Upper lobe of right lung (tissue), 1 donor: ENCODE measurements around the gene GLO1. TPM values are rescaled to one million over a fixed set of nuclear protein-coding genes. Genes with fewer than 3 reads are reported as not detected.

Source experiments
- ATAC-seq: fragments of 200-7000 bp; cut with Tn5 transposase; one replicate; pipeline ENCODE4 v1.9.1; 2020; ENCODE audit warnings: mild to moderate bottlenecking, moderate library complexity
- DNase-seq: peaks from one replicate; pipeline ENCODE4 v3.0.0-alpha.2; 2020
- H3K27ac ChIP-seq: fragments of 200-600 bp; one replicate; pipeline ENCODE4 v1.8.0; 2022
- H3K27me3 ChIP-seq: fragments of 200-600 bp; one replicate; pipeline ENCODE4 v1.8.0; 2022; ENCODE audit warnings: mild to moderate bottlenecking
- H3K36me3 ChIP-seq: fragments of 200-600 bp; one replicate; pipeline ENCODE4 v1.8.0; 2022
- H3K4me1 ChIP-seq: fragments of 200-600 bp; one replicate; pipeline ENCODE4 v1.8.0; 2022
- H3K4me3 ChIP-seq: fragments of 200-600 bp; one replicate; pipeline ENCODE4 v1.8.0; 2022; ENCODE audit warnings: mild to moderate bottlenecking
- H3K9me3 ChIP-seq: fragments of 200-600 bp; one replicate; pipeline ENCODE4 v1.8.0; 2022
- intact Hi-C: fragments of 100-400 bp; cut with DNase I; formaldehyde crosslinking; loops from one replicate; pipeline ENCODE4 v1.11.0; 2022
- total RNA-seq: library from RNA; stranded (reverse); fragmentation: NEBNext Ultra II Directional; extraction: Animal tissue kit (Norgen Biotek cat#: 25700); gene quantifications from one replicate; pipeline ENCODE4 v1.2.1, GENCODE V29; 2021
- TF ChIP-seq, protein P1 (sequence below): fragments of 200-600 bp; IDR thresholded peaks from one replicate; pipeline ENCODE4 v1.8.0; 2022; ENCODE audit warnings: antibody characterized with exemption
- donor health status: DM: no; HTN: yes; CAD: no; lungs with severe emphysema.

The GLO1 gene
- total RNA-seq, 1 donor from 2014 or later: 91.4 TPM

DNA sequence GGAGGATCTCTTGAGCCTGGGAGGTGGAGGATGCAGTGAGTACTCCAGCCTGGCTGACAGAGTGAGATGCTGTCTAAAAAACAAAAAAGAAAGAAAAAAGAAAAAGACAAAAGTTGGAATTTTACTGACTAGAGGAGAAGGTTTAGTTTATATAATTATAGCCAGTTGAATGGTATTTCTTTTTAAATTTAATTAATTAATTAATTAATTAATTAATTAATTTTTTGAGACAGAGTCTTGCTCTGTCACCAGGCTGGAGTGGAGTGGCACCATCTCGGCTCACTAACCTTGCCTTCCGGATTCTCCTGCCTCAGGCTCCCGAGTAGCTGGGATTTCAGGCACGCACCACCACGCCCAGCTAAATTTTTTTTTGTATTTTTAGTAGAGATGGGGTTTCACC, 20.8 kb upstream of the GLO1 start:
- Histone ChIP-seq H3K27ac (no peak overlapping the region), H3K9me3 (no peaks in the 10 kb centered on the region), H3K27me3 (no peaks in the 10 kb centered on the region), H3K4me3 (no peak overlapping the region), H3K36me3 (no peaks in the 10 kb centered on the region), H3K4me1 (no peaks in the 10 kb centered on the region)
- ATAC-seq: no peak
- intact Hi-C loops: no loop called here
- DNase-seq: no peak
- TF ChIP-seq, protein P1, sequence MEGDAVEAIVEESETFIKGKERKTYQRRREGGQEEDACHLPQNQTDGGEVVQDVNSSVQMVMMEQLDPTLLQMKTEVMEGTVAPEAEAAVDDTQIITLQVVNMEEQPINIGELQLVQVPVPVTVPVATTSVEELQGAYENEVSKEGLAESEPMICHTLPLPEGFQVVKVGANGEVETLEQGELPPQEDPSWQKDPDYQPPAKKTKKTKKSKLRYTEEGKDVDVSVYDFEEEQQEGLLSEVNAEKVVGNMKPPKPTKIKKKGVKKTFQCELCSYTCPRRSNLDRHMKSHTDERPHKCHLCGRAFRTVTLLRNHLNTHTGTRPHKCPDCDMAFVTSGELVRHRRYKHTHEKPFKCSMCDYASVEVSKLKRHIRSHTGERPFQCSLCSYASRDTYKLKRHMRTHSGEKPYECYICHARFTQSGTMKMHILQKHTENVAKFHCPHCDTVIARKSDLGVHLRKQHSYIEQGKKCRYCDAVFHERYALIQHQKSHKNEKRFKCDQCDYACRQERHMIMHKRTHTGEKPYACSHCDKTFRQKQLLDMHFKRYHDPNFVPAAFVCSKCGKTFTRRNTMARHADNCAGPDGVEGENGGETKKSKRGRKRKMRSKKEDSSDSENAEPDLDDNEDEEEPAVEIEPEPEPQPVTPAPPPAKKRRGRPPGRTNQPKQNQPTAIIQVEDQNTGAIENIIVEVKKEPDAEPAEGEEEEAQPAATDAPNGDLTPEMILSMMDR: no peak

- no peaks in the 10 kb centered on the region for H3K36me3 ChIP-seq
- intact Hi-C loops: no loop called here
- no peaks in the 10 kb centered on the region for H3K4me1 ChIP-seq
- no peak for ATAC-seq
- DNase-seq: no peak
- H3K4me3 ChIP-seq: no peak overlapping the region
- no peak overlapping the region for H3K27ac ChIP-seq
- H3K9me3 ChIP-seq: no peaks in the 10 kb centered on the region
- no peaks in the 10 kb centered on the region for H3K27me3 ChIP-seq
- TF ChIP-seq, protein P1: no peak
Measured at GRCh38 chr6:38722727-38723334, 19.9 kb upstream of the GLO1 start.

DNA sequence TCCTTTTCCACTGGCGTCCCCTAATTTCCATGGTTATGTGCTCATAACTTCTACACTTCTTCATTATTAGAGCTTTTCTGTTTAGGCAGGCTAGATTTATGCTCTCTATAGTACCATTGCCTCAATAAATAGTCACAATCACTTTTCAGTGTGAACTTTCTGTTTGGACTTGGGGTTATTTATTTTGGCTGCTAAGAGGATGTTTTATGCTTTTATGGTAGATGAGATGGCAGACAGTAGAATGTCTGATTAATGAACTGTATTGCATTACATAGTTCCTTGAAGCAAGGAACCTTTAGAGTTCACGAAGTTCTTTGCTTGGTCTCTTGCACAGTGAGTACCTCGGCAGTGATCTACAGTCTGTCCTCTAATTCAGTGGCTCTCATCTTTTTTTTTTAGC, 19.1 kb upstream of the GLO1 start:
- intact Hi-C loops: no loop called here
- Histone ChIP-seq H3K27ac (no peak overlapping the region), H3K4me3 (no peak overlapping the region), H3K36me3 (no peaks in the 10 kb centered on the region), H3K9me3 (no peaks in the 10 kb centered on the region), H3K27me3 (no peaks in the 10 kb centered on the region), H3K4me1 (no peaks in the 10 kb centered on the region)
- ATAC-seq (no peak), DNase-seq (no peak)
- TF ChIP-seq, protein P1: no peak

GRCh38 chr6:38720295-38720694, 17.4 kb upstream of the GLO1 start:
- Histone ChIP-seq H3K9me3 (no peaks in the 10 kb centered on the region), H3K4me1 (no peaks in the 10 kb centered on the region), H3K27ac (no peak overlapping the region), H3K36me3 (no peaks in the 10 kb centered on the region), H3K27me3 (peaks cover 4% of the 10 kb centered on the region), H3K4me3 (no peak overlapping the region)
- DNase-seq: no peak
- intact Hi-C loops: no loop called here
- ATAC-seq: no peak
- TF ChIP-seq, protein P1: peak; percentile 8

DNA sequence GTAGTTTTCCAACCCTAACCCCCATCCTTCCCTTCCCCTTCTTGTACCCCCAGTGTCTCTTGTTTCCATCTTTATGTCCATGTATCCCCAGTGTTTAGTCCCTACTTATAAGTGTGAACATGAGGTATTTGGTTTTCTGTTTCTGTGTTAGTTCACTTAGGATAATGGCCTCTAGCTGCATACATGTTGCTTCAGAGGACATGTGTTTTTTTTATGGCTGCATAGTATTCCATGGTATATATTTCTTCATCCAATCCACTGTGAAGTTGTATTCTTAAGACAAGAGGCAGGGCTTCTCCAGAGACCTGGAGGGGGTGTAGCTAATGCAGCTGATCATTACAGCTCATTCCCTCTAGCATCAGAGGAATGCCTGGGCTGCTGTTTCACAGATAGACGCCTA, 16.4 kb upstream of the GLO1 start:
- Histone ChIP-seq H3K27me3 (peaks cover 4% of the 10 kb centered on the region), H3K4me1 (peaks cover 3% of the 10 kb centered on the region), H3K9me3 (no peaks in the 10 kb centered on the region), H3K4me3 (no peak overlapping the region), H3K27ac (no peak overlapping the region), H3K36me3 (no peaks in the 10 kb centered on the region)
- DNase-seq: no peak
- intact Hi-C loops: no loop called here
- TF ChIP-seq, protein P1: no peak
- ATAC-seq: no peak

- H3K27ac ChIP-seq: no peak overlapping the region
- peaks cover 3% of the 10 kb centered on the region for H3K4me1 ChIP-seq
- no peaks in the 10 kb centered on the region for H3K9me3 ChIP-seq
- DNase-seq: no peak
- no peak for ATAC-seq
- intact Hi-C loops: no loop called here
- H3K36me3 ChIP-seq: no peaks in the 10 kb centered on the region
- H3K4me3 ChIP-seq: no peak overlapping the region
- peaks cover 4% of the 10 kb centered on the region for H3K27me3 ChIP-seq
- TF ChIP-seq, protein P1: no peak
Measured at GRCh38 chr6:38716825-38717224, 13.9 kb upstream of the GLO1 start.
